ENCODE data around the gene LAMA3. TPM values are rescaled to one million over a fixed set of nuclear protein-coding genes. Genes with fewer than 3 reads are reported as not detected.

Gene LAMA3
- total RNA-seq, 2 donors from 2014 or later: 5.0 to 6.4 TPM

DNA sequence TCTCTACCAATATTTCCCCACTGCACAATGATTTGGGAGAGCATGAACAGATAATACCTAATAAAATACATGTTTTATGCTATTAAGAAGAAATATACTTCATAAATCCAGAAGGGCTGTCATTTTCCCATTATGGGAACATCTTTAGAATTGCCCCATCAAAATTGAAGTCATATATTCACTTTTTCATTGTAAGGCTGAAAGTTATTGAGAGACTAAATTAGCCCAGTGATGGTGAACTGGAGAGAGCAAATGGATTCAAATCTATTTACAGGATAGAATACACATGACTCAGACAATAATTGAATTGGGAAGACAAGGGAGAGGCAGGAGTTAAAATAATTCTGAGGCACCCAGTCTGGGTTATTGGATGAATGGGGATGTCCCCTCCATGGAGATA is 245.6 kb downstream of the LAMA3 start:
- H3K9me3 ChIP-seq: no peaks in the 10 kb centered on the region
- no peak overlapping the region for H3K27ac ChIP-seq
- H3K36me3 ChIP-seq: no peaks in the 10 kb centered on the region
- TF ChIP-seq, protein P1, sequence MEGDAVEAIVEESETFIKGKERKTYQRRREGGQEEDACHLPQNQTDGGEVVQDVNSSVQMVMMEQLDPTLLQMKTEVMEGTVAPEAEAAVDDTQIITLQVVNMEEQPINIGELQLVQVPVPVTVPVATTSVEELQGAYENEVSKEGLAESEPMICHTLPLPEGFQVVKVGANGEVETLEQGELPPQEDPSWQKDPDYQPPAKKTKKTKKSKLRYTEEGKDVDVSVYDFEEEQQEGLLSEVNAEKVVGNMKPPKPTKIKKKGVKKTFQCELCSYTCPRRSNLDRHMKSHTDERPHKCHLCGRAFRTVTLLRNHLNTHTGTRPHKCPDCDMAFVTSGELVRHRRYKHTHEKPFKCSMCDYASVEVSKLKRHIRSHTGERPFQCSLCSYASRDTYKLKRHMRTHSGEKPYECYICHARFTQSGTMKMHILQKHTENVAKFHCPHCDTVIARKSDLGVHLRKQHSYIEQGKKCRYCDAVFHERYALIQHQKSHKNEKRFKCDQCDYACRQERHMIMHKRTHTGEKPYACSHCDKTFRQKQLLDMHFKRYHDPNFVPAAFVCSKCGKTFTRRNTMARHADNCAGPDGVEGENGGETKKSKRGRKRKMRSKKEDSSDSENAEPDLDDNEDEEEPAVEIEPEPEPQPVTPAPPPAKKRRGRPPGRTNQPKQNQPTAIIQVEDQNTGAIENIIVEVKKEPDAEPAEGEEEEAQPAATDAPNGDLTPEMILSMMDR (IDR thresholded peaks at IDR 0.05): no peak
- peaks cover 0 to 5% of the 10 kb centered on the region in 2 donors for H3K4me1 ChIP-seq
- no peak overlapping the region for H3K4me3 ChIP-seq
- no peak for DNase-seq (ENCODE audit: low spot score)
- H3K27me3 ChIP-seq: no peaks in the 10 kb centered on the region

GRCh38 chr18:23935804-23936203 is 246.6 kb downstream of the LAMA3 start:
- H3K4me1 ChIP-seq: peaks cover 0 to 5% of the 10 kb centered on the region in 2 donors
- no peak overlapping the region for H3K27ac ChIP-seq
- H3K36me3 ChIP-seq: no peaks in the 10 kb centered on the region
- no peaks in the 10 kb centered on the region for H3K27me3 ChIP-seq
- TF ChIP-seq, protein P1 (IDR thresholded peaks at IDR 0.05): no peak
- no peak for DNase-seq (ENCODE audit: low spot score)
- H3K4me3 ChIP-seq: no peak overlapping the region
- H3K9me3 ChIP-seq: no peaks in the 10 kb centered on the region

GRCh38 chr18:23936381-23936958 is 247.2 kb downstream of the LAMA3 start:
- H3K4me3 ChIP-seq: no peak overlapping the region
- H3K9me3 ChIP-seq: no peaks in the 10 kb centered on the region
- H3K27ac ChIP-seq: no peak overlapping the region
- TF ChIP-seq, protein P1 (IDR thresholded peaks at IDR 0.05): no peak
- H3K27me3 ChIP-seq: no peaks in the 10 kb centered on the region
- H3K36me3 ChIP-seq: no peaks in the 10 kb centered on the region
- H3K4me1 ChIP-seq: peaks cover 0 to 5% of the 10 kb centered on the region in 2 donors
- no peak for DNase-seq (ENCODE audit: low spot score)

DNA sequence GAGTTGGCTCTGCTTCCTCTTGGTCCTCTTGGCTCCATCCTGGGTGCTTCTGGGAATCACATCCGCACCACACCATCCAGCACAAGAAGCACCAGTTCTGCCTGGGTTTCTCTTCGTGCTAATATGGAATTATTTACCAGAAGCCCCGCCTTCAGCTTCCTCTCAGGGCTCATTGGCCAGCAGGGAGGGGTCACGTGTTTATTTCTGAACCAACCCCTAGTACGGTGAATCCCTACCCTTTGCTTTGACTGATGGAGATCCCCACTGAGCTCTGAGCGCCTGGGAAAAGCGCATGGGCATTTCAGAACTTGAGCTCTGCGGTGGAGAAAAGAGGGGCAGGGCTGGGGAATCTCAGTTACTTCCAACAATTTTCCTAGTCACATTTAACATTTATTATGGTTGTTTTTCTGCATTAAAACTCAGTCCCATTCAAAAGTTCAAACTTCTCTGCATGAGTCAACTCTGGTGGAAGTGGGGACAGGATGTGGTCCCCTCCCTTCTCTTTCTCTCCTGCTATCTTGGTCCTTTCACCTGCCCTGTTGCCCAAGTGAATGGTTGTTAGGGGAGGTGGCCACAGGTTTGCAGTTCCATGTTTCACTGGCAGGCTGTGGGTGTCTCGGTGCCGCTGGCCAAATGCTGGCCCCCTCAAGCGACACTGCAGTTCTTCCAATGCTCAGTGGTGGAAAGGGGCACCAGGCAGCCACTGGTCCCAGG is 248.9 kb downstream of the LAMA3 start:
- no peaks in the 10 kb centered on the region for H3K27me3 ChIP-seq
- no peak for DNase-seq (ENCODE audit: low spot score)
- no peaks in the 10 kb centered on the region for H3K9me3 ChIP-seq
- H3K4me1 ChIP-seq: peaks cover 0 to 5% of the 10 kb centered on the region in 2 donors
- no peaks in the 10 kb centered on the region for H3K36me3 ChIP-seq
- no peak overlapping the region for H3K4me3 ChIP-seq
- no peak overlapping the region for H3K27ac ChIP-seq
- TF ChIP-seq, protein P1 (IDR thresholded peaks at IDR 0.05): no peak

- TF ChIP-seq, protein P1 (IDR thresholded peaks at IDR 0.05): no peak
- no peak overlapping the region for H3K27ac ChIP-seq
These were observed 249.7 kb downstream of the LAMA3 start for GRCh38 chr18:23938901-23939341.

More at GRCh38 chr18:23938901-23939341, 249.7 kb downstream of the LAMA3 start:
- peaks cover 0 to 5% of the 10 kb centered on the region in 2 donors for H3K4me1 ChIP-seq
- no peak overlapping the region for H3K4me3 ChIP-seq
- no peak for DNase-seq (ENCODE audit: low spot score)
- H3K36me3 ChIP-seq: no peaks in the 10 kb centered on the region
- no peaks in the 10 kb centered on the region for H3K27me3 ChIP-seq
- no peaks in the 10 kb centered on the region for H3K9me3 ChIP-seq

Measured in right atrium auricular region (tissue), 2 donors.